Measurements from ENCODE around the gene G6PC2. TPM values are rescaled to one million over a fixed set of nuclear protein-coding genes. Genes with fewer than 3 reads are reported as not detected.
A peak's percentile ranks its signal among the peaks of the same experiment; 100 is the strongest.

The G6PC2 gene
- total and polyA plus RNA-seq, 2 of the 8 experiments (the other 6 are each of a cell fraction or from before 2014, with no cell fraction given) = not detected

- Histone ChIP-seq H3K4ac (replicated peaks; ENCODE audit: insufficient read length, low read depth, low read length) (no peak overlapping the region), H3K79me2 (ENCODE audit: control insufficient read depth in 1 of 2, insufficient read depth in 2 of 2, low read length in 2 of 2) (no peaks in the 10 kb centered on the region)
- TF ChIP-seq RNF2 (IDR thresholded peaks at IDR 0.05; ENCODE audit: borderline replicate concordance, low read depth, low read length, missing control alignments, poor library complexity, severe bottlenecking) = no peak
These were observed 9.2 kb downstream of the G6PC2 start for GRCh38 chr2:168910330-168910729.

More at GRCh38 chr2:168910330-168910729, 9.2 kb downstream of the G6PC2 start:
- FAIRE-seq (no peak), DNase-seq (ENCODE audit: low read depth in 1 of 2, low spot score in 2 of 2) (no peak)
- H3K18ac ChIP-seq (ENCODE audit: extremely low read depth, low read length) = no peak overlapping the region
- H2BK20ac ChIP-seq (ENCODE audit: low read length) = peak overlapping the region; percentile 23; the same call in 1 of the 2 replicates
- H3K27me3 ChIP-seq (replicated peaks in 1 of 4; ENCODE audit: control insufficient read depth in 3 of 4, extremely low read depth in 1 of 4, insufficient read depth in 3 of 4, low read length in 3 of 4) = peaks cover 0 to 2% (median under 1%) of the 10 kb centered on the region in 4 experiments; a peak in 2 of 7 replicates
- no peak overlapping the region for H3K4me3 ChIP-seq (ENCODE audit: extremely low read depth in 1 of 4, insufficient read depth in 2 of 4, low read depth in 3 of 4, low read length in 4 of 4)
- no peak overlapping the region for H2AFZ ChIP-seq (ENCODE audit: low read length)
- H3K9ac ChIP-seq (replicated peaks in 1 of 4; ENCODE audit: extremely low read depth in 1 of 4, low read depth in 3 of 4, low read length in 3 of 4) = no peak overlapping the region
- H4K5ac ChIP-seq (ENCODE audit: insufficient read length, low read depth, low read length) = no peak overlapping the region
- H2BK15ac ChIP-seq (ENCODE audit: low read length) = no peak overlapping the region
- H4K20me1 ChIP-seq (replicated peaks in 1 of 2; ENCODE audit: control insufficient read depth in 1 of 2, insufficient read depth in 2 of 2, low read length in 2 of 2) = no peaks in the 10 kb centered on the region
- no peak overlapping the region; the same call in 1 of the 2 replicates for H2BK12ac ChIP-seq (ENCODE audit: low read depth, low read length)
- WGBS, 2 experiments (ENCODE audit: extremely low coverage in 1 of 2, insufficient coverage in 1 of 2, insufficient read length in 1 of 2, insufficient replicate concordance in 2 of 2, low coverage in 1 of 2, low lambda C conversion rate in 2 of 2, missing lambda C conversion rate in 1 of 2) = 83% methylated on average over 5 of the region's 5 CpGs; no CpG with 5 or more reads in 1 of the 2 experiments
- no peaks in the 10 kb centered on the region for H3K23me2 ChIP-seq (ENCODE audit: low read depth, low read length)
- no peak overlapping the region for H3K14ac ChIP-seq (ENCODE audit: insufficient read length)
- H2BK120ac ChIP-seq (replicated peaks; ENCODE audit: low read depth, low read length) = no peak overlapping the region
- no peak overlapping the region for H2BK5ac ChIP-seq (ENCODE audit: low read depth, low read length)
- H4K8ac ChIP-seq (ENCODE audit: extremely low read depth, insufficient read depth, low read length) = no peak overlapping the region
- H4K91ac ChIP-seq (replicated peaks; ENCODE audit: insufficient read length, low read length) = peak overlapping the region; percentile 3
- H3K4me2 ChIP-seq (ENCODE audit: insufficient read depth in 1 of 2, low read depth in 2 of 2, low read length in 2 of 2) = no peak overlapping the region
- no peaks in the 10 kb centered on the region for H3K79me1 ChIP-seq (ENCODE audit: low read depth, low read length)
- no peak overlapping the region for H3K23ac ChIP-seq (ENCODE audit: insufficient read length)
- CTCF ChIA-PET (ENCODE audit: partially characterized antibody) = interaction anchor here (0.7 to 1.3 kb wide), 2 partner anchors 11 to 204 kb away, joined by 3 to 6 read pairs; no protein-coding TSS in a partner anchor
- peaks cover 12 to 31% (median 30%) of the 10 kb centered on the region in 4 experiments for H3K4me1 ChIP-seq (replicated peaks in 1 of 4; ENCODE audit: control insufficient read depth in 3 of 4, insufficient read depth in 4 of 4, low read length in 3 of 4)
- no peak overlapping the region for H3K27ac ChIP-seq (ENCODE audit: low read depth, low read length)
- POLR2A ChIA-PET (ENCODE audit: partially characterized antibody) = no interaction called here
- peaks cover under 1% of the 10 kb centered on the region in 2 experiments; a peak in 3 of 4 replicates for H3K9me3 ChIP-seq (ENCODE audit: insufficient read depth in 2 of 2, low read depth in 1 of 2, low read length in 1 of 2)
- H2AK5ac ChIP-seq (ENCODE audit: low read depth, low read length) = no peak overlapping the region
- no peak overlapping the region for H3K56ac ChIP-seq (replicated peaks; ENCODE audit: insufficient read length, low read depth, low read length)
- no peaks in the 10 kb centered on the region for H3K36me3 ChIP-seq (ENCODE audit: control insufficient read depth in 2 of 4, insufficient read depth in 4 of 4, low read length in 3 of 4)
